Neural progenitor cell (in vitro differentiated cells): Measurements from ENCODE around the gene WDR72.

ENCODE experiments used
- CTCF ChIP-seq: fragments of 200-600 bp; sonication (generic); IDR thresholded peaks from 2 replicates; pipeline ENCODE4 v1.5.1; 2017; ENCODE audit warnings: antibody characterized with exemption, mild to moderate bottlenecking
- EZH2 ChIP-seq: fragments of 200-600 bp; sonication (generic); IDR thresholded peaks from 2 replicates; pipeline ENCODE4 v1.6.1; 2017; ENCODE audit warnings: antibody characterized with exemption, mild to moderate bottlenecking, moderate library complexity
- EZH2phosphoT487 ChIP-seq: fragments of 200-600 bp; sonication (generic); IDR thresholded peaks from 2 replicates; pipeline ENCODE4 v1.6.1; 2017; ENCODE audit warnings: antibody characterized with exemption

GRCh38 chr15:53747501-53748068 is 11.9 kb downstream of the WDR72 start:
- TF ChIP-seq CTCF = no peak
- no peak for TF ChIP-seq EZH2phosphoT487
- TF ChIP-seq EZH2 = no peak
